ENCODE results near the gene MRPL12. TPM values are rescaled to one million over a fixed set of nuclear protein-coding genes. Genes with fewer than 3 reads are reported as not detected.
A peak's percentile ranks its signal among the peaks of the same experiment; 100 is the strongest.

MRPL12 gene
- total and polyA plus RNA-seq, 9 of the 15 experiments (the other 6 are each of a cell fraction or from before 2014, with no cell fraction given) = 0.94 to 338 (median 100) TPM

DNA sequence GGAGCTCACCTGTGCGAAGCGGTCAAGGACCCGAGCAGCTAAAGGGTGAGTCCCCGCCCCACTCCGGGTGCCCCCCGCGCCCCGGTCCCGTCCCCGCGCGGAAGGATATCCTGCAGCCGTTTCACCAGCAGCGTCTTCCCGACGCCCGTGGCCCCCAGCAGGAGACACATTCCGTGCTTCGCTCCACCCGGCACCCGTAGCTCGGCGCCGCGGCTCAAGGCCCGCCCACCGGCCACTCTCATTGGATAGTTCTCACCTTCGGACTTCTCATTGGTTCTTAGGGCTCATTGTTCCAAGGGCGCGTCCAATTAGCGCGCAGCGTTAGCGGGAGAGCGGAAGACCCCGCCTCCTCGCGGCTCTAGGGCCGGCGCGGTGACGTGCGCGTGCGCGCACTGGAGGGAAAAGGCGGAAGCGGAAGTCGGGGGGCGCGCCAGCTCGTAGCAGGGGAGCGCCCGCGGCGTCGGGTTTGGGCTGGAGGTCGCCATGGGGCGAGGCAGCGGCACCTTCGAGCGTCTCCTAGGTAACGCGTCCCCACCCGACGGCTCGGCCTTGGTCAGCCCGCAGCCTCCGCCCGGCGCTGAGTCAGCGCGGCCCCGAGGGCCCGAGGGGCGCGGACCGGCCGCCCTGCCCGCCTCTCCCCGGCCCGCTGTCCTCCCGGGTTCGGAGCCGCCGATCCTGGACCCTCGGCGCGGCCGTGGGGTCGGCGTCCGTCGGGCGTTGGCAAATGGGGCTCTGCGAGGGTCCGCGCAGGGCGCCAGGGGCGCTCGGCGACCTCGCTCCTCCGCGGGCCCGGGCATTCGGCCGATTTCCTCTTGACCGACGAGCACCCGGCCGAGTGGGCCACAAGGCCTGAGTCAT lies 19.4 kb upstream of the MRPL12 start, which contains the start of the genes ARL16 and HGS (continued):
- peak; percentile 86 for TF ChIP-seq RBFOX2 (IDR thresholded peaks at IDR 0.05; ENCODE audit: low read depth, low read length)
- no peak for TF ChIP-seq ZNF146 (CRISPR knock-in tag; IDR thresholded peaks at IDR 0.05; ENCODE audit: unreplicated experiment)
- TF ChIP-seq POLR2G (IDR thresholded peaks at IDR 0.05; ENCODE audit: low read depth, low read length) = peak; percentile 78
- TF ChIP-seq, protein P1, sequence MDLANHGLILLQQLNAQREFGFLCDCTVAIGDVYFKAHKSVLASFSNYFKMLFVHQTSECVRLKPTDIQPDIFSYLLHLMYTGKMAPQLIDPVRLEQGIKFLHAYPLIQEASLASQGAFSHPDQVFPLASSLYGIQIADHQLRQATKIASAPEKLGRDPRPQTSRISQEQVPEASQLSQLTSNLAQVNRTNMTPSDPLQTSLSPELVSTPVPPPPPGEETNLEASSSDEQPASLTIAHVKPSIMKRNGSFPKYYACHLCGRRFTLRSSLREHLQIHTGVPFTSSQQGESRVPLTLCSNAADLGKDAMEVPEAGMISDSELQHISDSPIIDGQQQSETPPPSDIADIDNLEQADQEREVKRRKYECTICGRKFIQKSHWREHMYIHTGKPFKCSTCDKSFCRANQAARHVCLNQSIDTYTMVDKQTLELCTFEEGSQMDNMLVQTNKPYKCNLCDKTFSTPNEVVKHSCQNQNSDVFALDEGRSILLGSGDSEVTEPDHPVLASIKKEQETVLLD (IDR thresholded peaks at IDR 0.05) = peak; percentile 94
- TF ChIP-seq TAL1 (IDR thresholded peaks at IDR 0.05) = no peak
- TF ChIP-seq NFE2 (IDR thresholded peaks at IDR 0.05; ENCODE audit: low read depth) = no peak
- TF ChIP-seq ZNF778 (CRISPR knock-in tag; IDR thresholded peaks at IDR 0.05) = no peak
- TF ChIP-seq, protein P2, sequence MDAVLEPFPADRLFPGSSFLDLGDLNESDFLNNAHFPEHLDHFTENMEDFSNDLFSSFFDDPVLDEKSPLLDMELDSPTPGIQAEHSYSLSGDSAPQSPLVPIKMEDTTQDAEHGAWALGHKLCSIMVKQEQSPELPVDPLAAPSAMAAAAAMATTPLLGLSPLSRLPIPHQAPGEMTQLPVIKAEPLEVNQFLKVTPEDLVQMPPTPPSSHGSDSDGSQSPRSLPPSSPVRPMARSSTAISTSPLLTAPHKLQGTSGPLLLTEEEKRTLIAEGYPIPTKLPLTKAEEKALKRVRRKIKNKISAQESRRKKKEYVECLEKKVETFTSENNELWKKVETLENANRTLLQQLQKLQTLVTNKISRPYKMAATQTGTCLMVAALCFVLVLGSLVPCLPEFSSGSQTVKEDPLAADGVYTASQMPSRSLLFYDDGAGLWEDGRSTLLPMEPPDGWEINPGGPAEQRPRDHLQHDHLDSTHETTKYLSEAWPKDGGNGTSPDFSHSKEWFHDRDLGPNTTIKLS (IDR thresholded peaks at IDR 0.05; ENCODE audit: borderline replicate concordance, low read depth) = peak; percentile 46
- no peak for TF ChIP-seq ILK (tag; IDR thresholded peaks at IDR 0.05; ENCODE audit: borderline replicate concordance, low read depth)
- no peak for TF ChIP-seq ZNF561 (CRISPR knock-in tag; conservative IDR thresholded peaks at IDR 0.05)
- no peak for TF ChIP-seq NR0B1 (IDR thresholded peaks at IDR 0.05; ENCODE audit: partially characterized antibody)
- no peak for TF ChIP-seq NR4A1 (CRISPR knock-in tag; IDR thresholded peaks at IDR 0.05)
- no peak for TF ChIP-seq NR4A1 (tag; IDR thresholded peaks at IDR 0.05)
- TF ChIP-seq FOXK1 (CRISPR knock-in tag; IDR thresholded peaks at IDR 0.05; ENCODE audit: borderline replicate concordance) = peak; percentile 7; the same call in 1 of the 2 replicates
- TF ChIP-seq ZNF143 (CRISPR knock-in tag; IDR thresholded peaks at IDR 0.05) = no peak
- TF ChIP-seq HCFC1 (IDR thresholded peaks at IDR 0.05; ENCODE audit: low read depth, low read length) = peak; percentile 63; the same call in 1 of the 2 replicates
- TF ChIP-seq ZBTB8A (IDR thresholded peaks at IDR 0.05; ENCODE audit: partially characterized antibody) = no peak
- TF ChIP-seq BCOR (IDR thresholded peaks at IDR 0.05) = no peak; the same call in 1 of the 2 replicates
- TF ChIP-seq CSDE1 (IDR thresholded peaks at IDR 0.05) = no peak
- TF ChIP-seq ZNF316 (IDR thresholded peaks at IDR 0.05) = no peak
- no peak for TF ChIP-seq CBFB (CRISPR knock-in tag; IDR thresholded peaks at IDR 0.05)
